ENCODE results near the gene VTA1.

VTA1 gene

GRCh38 chr6:142236691-142237090 lies 89.6 kb downstream of the VTA1 start:
- H3K27ac ChIP-seq, result no peak overlapping the region
- TF ChIP-seq CTCF (conservative IDR thresholded peaks at IDR 0.05) (no peak), ZFX (IDR thresholded peaks at IDR 0.05) (no peak)

GRCh38 chr6:142238881-142239280 lies 91.8 kb downstream of the VTA1 start:
- no peak for TF ChIP-seq CTCF (conservative IDR thresholded peaks at IDR 0.05)
- TF ChIP-seq ZFX (IDR thresholded peaks at IDR 0.05), result no peak

GRCh38 chr6:142240179-142240578 lies 93.1 kb downstream of the VTA1 start:
- no peak overlapping the region for H3K27ac ChIP-seq
- TF ChIP-seq ZFX (IDR thresholded peaks at IDR 0.05), result no peak
- no peak for TF ChIP-seq CTCF (conservative IDR thresholded peaks at IDR 0.05)

More at GRCh38 chr6:142238881-142239280, 91.8 kb downstream of the VTA1 start:
- H3K27ac ChIP-seq, result no peak overlapping the region

GRCh38 chr6:142241061-142241460 lies 94.0 kb downstream of the VTA1 start:
- no peak for TF ChIP-seq CTCF (conservative IDR thresholded peaks at IDR 0.05)
- TF ChIP-seq ZFX (IDR thresholded peaks at IDR 0.05), result no peak
- no peak overlapping the region for H3K27ac ChIP-seq

- TF ChIP-seq CTCF (conservative IDR thresholded peaks at IDR 0.05) (no peak), ZFX (IDR thresholded peaks at IDR 0.05) (no peak)
- no peak overlapping the region for H3K27ac ChIP-seq
These were observed 95.2 kb downstream of the VTA1 start for GRCh38 chr6:142242269-142242668.

GRCh38 chr6:142246960-142247359 lies 99.9 kb downstream of the VTA1 start:
- no peak overlapping the region for H3K27ac ChIP-seq
- TF ChIP-seq ZFX (IDR thresholded peaks at IDR 0.05), result no peak
- TF ChIP-seq CTCF (conservative IDR thresholded peaks at IDR 0.05), result no peak

- TF ChIP-seq ZFX (IDR thresholded peaks at IDR 0.05), result no peak
- TF ChIP-seq CTCF (conservative IDR thresholded peaks at IDR 0.05), result no peak
- H3K27ac ChIP-seq, result no peak overlapping the region
These were observed 102.2 kb downstream of the VTA1 start for GRCh38 chr6:142249266-142249665.
